Activated CD8-positive, alpha-beta memory T cell treated with anti-CD3 and anti-CD28 coated beads, Interleukin-2, amount 50 U/mL, for 1 hour (primary cell): ENCODE results near the gene PBX1.

ENCODE experiments used
- DNase-seq: peaks from one replicate; pipeline ENCODE4 v3.0.0-alpha.2; 2020; ENCODE audit errors: extremely low read depth

PBX1 gene

DNA sequence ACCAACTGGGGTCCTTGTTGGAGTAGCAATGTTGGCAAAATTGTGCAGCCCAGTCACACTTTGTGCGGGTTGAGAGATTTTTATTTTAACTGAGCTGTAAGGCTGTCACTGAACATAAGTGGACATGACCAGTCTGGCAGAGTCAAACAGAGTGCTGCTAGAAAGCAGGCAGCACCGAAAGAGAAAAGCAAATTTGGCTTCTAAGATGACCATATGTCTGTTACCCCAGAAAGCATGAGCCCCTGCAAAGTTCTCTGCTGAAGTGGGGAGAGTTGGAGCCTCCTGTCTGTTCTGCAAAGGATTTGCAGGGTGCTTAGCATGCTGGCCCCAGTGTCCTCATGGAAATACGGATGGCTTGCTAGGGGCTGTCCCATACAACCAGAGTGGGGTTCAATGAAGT is 220.4 kb downstream of the PBX1 start:
- no peak for DNase-seq

DNA sequence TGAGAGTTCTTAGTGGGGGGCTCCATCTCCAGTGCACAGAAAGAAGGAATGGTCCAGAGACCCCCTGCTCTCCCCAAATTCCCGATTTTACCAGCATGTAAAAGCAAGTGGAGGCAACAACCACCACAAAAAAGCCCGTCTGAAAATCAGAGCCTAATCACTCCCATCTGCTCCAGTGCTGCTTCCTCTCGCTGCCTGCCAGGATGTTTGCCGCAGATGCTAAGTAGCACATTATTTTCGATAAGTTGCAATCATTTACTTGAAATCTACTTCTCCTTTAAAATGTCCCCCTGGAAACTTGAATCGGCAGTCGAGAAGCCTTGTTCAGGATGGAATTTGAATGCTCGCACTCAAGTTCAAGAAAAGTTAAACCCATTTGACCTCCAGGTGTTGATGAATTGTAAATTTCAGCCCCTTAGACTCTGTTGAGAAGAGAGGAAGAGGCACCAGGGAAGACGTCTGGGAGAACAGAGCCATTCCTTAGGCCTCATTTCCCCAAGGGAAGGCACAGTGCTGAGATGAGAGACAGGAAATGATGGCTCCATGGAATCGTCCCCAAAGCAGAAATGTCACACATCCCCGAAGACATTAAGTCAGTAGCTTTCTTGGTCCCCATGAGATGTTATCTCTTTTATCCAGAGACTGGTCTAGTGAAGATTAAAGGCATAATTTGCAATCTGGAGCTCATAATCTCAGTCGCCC is 221.3 kb downstream of the PBX1 start:
- no peak for DNase-seq

DNA sequence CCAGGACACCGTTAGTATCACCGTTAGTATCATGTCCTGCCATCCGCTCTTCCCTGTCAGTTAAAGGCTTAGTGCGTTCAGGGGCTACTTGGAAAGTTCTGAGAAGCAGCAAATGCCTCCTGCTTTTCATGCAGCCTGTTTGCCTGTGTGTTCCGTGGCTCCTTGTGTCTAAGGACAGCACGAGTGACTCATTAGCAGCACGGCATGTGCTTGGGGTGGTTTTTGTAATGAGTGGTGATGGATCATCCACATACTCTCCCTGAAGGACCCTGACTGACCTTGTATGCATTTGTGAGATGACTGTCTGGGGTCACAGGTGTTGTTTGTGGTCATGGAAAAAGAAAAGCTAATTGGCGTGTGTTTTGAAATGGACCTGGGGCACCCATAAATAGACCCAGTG is 221.9 kb downstream of the PBX1 start:
- no peak for DNase-seq

DNA sequence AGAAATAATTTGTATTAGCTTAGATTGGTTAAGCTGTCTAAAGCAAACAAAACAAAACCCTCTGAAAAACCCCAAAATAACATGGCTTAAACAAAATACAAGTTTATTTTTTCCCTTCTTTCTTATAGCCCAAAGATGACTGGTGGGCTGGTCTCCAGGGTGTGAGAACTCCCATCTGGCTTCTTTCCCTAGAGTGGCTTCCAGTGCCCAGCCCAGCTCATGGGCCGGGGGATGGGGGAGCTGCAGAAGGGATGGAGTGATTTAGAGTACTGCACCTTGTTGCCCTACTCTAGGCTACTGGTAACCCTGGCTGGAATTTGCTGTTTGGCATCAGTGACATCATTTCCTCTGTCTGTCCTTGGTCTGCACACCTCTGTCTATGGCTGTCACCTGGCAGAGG is 223.0 kb downstream of the PBX1 start:
- DNase-seq: no peak

DNA sequence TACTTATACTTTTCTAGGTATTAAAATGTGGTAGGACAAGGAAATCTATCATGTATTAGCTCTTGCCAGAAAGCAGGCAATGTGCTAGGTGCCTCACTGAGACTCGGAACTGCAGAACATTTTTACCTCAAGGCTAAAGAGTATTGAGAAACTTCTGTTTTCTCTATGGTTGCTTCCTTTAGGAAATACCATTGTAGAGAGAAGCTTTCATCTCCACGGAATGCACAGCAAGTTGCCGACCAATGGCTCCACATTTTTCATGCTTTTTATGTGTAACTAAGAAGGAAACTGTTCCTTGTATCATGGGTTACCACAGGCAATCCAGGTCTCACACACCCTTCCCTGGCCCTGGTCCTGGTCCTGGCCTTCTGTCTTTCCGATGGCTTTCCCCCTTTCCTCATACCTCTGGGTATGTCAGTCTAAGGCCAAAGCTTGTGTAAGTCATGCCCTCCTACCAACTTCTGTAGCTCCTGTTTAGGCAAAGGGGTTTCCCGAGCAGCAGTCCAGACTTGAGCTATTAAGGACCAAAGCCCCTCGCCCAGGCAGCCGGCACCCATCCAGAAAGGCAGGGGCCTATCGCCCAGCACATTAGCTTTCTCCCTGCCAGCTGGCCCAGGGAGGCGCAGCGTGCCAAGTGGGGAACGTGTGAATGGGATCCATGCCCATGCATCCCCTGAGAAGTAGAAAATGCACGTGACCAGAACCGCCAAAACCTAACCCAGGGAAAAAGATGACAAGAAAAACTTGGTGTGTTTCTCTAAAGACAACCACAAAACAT is 225.0 kb downstream of the PBX1 start:
- DNase-seq: no peak

DNA sequence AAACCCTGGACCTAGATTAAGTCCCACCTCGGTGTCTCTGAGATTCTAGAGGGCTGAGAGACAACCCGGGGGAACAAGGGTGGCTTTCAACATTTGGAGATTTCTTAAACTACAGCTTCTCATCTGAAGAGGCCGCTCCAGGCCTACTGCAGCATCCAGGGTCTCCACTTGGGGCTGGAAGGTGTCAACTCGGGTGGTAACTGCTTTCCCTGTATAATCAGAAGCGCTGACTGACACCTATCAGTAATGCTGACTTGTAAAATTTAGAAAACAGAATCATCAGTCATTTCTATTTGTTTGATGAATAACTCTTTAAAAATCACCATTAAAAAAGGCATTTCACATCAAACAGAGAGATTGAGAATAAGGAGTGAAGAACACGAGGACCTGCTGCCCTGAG is 226.0 kb downstream of the PBX1 start:
- DNase-seq: no peak

DNA sequence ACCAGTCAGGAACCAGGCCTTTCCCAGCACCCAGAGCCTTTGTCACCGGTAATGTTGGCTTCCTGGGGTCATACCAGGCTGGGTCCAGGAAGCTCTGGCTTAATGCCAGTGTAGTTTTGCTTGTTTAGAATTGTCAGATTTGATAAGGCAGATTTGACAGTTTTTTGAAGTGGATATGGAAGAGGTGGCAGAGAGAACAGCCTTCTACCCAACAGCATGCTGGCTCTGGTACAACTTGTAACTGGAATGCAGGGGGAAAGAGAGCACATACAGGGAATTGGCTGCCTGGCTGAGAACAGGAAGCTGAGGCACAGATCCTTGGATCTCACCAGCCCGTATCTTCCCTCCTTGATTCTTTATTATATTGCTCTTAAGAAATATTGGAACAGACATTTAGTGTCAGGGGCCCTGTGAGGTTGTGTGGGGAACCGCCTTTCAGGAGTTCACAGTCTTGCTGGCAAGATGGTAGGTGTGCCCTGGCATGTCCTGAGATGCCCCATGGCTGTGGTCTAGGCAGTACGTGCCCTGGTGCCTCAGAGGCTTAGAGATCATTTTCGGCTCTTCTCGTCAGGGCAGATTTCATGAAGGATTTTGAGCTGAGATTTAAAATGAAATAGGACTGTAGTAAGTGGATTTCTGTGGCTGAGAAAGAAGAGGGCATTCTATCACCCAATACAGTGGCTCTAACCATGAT is 227.0 kb downstream of the PBX1 start:
- DNase-seq: no peak

DNA sequence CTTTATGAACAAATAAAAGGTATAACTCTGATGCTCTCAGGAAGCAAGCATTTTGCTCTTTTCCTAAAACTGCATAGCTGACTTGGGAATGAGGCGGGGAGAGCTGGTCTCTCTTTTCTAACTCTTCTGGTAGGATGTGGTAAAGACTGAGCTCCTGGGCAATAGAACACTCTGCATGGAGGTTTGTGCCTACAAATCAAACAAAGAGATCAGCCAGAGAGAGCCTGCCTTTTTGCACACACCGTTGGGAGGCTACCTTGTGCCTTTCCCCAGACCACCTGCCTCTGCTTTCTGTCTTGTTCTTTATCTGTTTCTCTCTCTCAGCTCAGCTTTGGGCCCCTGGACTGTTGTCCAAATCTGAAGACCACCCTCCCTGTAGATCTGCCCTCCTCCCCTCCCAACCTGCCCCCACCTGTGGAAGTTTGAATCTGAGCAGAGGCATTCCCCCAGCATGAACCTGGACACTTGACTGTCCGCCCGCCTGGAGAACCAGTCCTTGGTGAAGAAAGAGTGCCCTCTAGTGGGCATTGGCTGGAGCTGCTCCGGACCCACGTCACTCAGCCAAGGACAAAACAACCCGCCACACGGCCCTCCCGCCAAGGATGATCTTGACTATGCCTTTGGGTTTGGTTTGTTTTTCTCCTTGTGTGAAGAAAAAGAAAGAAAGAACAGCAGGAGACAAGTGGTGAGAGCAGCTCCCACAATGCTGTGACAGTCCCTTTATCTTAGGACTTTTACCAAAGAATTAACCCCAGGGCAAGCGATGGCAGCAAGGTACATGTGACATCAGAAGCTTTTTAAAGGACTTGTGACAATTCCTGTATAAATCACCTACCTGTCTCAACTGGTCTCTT is 228.2 kb downstream of the PBX1 start:
- no peak for DNase-seq

DNA sequence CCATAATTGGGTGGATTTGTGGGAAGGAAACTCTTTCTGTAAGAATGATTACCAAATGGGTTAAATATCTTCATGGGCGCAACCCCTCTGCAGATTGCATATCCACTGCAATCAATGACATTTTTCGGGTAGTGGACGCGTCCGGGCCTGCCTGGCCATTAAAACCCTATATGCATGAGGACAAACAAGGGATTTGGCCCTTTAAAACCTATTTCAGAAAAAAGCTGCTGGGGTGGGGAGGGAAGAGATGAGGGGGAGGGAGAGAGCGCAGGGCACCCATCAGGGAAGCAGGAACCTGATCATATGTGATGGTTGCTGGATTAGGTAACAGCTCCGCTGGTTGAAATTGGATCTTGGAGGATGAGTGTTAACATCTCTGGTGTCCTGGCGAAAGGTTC is 228.8 kb downstream of the PBX1 start:
- no peak for DNase-seq

DNA sequence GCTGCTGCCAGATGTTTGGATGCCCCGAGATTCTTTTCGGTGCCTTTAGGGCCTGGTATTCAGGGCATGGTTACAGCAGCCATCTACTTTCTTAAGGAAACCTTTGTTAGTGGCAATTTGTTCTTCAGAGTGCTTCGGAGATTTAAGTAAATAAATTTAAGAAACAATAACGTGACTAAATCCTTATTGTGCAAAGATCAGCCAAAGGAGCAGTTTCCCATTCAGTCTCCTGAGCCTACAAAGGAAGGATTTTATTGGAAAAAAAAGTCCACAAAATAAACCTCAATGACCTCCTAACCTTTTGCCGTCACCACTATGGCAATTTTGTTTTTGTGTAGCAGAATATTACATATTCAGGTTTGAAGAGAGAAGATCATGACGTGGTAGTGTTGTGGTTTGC is 231.1 kb downstream of the PBX1 start:
- no peak for DNase-seq

DNA sequence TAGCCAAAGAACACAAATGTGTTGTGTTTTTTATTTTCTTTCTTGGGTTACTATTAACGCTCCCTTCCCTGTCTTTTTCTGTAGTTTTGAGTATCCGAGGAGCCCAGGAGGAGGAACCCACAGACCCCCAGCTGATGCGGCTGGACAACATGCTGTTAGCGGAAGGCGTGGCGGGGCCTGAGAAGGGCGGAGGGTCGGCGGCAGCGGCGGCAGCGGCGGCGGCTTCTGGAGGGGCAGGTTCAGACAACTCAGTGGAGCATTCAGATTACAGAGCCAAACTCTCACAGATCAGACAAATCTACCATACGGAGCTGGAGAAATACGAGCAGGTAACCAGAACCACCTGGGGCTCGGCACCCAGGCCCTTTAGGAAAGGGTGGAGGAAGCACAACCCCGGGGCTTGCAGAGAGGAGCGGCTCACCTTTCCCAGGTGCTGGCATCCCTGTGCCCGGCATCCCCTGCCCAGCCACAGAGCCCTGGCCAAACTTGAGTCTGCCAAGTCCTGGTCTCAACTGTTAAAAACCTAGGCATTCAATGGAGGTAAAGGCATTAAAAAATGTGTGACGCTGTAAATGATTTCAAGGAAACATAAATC is 233.5 kb downstream of the PBX1 start:
- no peak for DNase-seq

DNA sequence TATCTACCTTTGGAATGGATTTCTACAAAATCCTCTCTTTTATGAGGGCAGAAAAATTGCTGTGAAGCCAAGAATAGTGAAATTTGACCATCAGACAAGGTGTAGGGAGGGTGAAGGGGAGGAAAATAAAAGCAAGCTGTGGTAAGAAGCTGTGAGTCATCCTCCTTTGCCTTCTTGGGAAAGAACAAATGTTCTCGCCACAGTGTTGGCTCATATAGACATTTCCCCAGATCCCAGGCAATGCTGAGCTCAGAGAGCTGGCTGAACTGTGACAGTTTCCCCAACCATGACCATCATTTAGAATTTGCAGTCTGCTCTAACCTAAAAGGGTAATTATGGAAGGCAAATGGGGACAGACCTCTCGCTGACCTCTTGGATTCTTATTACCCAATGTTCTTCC is 235.4 kb downstream of the PBX1 start:
- DNase-seq: no peak

DNA sequence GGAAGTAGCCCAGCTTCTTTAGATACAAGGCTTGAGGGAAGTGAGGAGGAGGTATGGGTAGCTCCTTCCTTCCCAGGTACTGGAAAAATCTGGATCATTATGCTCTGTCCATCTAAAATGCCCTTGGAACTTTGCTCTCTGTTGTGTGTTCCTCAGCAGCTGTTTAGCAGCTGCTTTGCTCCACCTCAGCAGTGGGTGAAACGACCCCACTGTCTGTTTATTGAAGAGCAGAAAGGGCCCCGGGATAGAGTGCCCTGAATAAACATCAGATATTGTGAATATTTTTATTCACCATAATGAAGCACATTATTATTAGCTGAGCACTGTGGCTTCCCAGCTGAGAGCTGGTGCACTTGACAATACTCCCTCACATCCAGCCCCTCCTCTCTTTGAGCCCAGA is 237.9 kb downstream of the PBX1 start:
- DNase-seq: no peak

DNA sequence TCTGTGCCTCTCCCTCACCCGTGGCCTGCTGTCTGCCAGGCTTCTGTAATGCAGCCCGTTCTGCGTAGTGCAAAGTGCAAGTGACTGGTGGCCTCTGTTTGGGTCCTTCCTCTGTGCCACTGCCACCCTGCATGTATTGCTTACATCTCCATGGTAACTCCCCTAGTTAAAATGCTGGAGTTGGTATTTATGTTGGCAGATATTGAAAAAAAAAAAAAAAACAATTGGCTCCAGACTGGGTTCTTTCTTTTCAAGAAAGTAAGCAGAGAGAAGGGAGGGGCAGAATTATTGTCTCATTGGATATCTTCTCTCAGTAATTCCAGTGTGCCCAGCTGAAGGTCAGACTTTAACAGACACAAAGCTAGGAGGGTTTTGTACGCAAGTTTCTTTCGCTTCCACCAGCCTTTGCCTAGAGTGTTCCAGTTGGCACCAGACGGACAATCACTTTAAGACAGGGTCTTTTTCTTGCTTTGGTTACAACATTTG is 242.3 kb downstream of the PBX1 start:
- no peak for DNase-seq

DNA sequence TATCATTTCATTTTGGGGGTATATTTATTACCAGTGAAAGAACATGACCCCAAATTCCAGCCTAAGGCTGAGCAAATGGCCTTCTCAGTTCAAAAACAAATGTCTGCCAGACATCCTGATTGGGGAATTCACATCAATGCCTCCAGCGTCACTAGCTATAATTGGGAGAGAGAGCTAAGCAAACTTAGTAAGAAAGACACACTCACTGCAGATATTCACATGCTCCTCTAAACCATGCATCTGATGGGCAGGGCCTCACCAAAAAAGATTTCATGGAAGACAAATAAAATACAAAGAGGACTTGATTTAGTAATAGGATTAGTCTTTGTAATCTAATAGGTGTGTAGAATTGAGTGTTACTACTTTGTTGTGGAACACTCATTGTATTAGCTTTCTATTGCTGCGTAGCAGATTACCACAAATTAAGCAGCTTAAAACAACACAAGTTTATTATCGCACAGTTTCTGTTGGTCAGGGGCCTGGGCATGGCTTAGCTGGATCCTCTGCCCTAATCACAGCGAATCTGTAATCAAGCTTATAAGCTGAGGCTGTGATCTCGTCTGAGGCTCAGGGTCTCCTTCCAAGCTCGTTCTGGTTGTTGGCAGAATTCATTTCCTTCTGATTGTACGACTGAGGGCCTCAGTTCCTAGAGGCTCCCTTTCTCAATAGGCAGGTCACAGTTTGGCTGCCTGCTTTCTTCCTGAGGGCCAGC is 243.0 kb downstream of the PBX1 start:
- DNase-seq: no peak

DNA sequence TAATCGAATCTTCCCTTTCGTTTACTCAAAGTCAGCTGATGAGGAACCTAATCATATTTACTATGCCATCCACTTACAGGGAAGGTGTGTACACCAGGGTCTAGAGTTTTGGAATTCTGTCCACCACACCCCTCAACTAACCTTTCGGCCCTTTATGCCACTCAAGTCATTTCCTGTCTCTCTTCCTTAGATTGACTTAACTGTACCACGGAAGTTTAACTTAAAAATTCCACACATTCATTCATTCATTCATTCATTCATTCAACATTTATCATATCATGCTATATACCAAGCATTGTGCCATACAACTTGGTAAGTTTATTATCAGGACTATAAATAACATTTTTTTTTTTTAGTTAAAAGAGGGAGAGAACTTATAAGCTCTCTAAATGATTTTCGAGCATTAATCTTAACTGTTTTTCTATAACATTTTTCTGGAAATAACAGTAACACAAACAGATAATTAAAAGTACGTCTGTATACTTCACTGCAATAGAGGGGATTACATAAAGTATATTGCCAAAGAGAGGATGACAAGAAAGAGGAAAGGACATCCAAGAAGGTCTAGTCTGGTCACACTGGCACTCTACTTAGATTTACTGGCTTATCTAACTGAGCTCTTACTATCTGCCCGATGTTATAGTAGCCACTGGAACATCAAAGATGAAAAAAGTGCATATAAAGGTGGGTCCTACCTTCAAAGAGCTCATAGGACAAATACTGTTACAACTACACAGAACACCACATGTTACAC is 243.7 kb downstream of the PBX1 start:
- no peak for DNase-seq

DNA sequence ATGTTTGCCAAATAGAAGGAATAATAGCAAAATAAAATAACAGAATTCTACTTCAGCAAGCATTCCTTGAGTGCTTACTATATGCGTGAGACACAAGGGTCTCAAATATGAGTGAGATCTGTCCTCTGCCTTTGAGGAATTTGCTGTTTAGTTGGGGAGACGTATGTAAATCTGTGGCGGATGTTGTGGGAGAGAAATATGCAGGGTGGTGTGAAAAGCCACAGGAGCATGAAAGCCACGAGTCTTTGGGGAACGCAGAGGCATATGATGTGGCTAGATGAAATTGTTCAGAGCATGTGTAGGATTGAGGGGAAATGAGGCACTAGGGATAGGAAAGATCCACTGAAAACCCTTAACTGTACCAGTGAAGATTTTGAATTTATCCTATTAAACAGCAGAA is 244.4 kb downstream of the PBX1 start:
- no peak for DNase-seq

DNA sequence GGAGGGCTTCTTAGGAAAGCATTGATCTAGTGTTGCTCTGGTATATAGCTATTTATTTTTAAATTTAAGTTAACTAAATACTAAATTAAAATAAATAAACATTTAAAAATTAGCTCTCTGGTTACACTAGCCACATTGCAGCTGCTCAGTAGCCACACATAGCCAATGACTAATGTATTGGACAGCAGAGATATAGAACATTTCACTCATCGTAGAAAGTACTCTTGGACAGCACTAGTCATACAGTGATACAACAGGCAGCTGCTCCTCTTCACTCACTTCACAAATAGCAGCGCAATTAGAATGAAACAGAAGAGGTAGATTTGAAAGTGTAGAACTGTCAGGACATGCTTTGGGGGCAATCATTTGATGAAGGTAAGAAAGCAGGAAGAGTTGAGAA is 245.4 kb downstream of the PBX1 start:
- DNase-seq: no peak

DNA sequence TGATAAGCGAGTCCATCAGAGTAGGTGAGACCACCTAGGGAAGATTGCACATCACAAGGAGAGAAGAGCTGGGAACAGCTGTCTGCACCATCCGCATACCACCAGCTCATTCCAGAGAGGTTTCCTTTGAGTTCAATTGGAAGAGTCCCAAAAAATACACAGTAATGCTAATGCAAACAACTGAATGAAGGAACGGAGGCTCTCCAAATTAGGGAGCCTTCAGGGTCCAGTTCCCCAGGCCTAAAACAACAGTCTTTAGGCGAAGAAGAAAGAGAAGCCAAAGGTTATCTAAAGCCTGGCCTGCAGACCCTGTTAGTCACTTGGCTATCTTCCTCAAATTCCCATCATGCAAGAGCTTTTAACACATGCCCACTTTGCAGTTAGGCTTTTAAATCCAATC is 246.4 kb downstream of the PBX1 start:
- no peak for DNase-seq

DNA sequence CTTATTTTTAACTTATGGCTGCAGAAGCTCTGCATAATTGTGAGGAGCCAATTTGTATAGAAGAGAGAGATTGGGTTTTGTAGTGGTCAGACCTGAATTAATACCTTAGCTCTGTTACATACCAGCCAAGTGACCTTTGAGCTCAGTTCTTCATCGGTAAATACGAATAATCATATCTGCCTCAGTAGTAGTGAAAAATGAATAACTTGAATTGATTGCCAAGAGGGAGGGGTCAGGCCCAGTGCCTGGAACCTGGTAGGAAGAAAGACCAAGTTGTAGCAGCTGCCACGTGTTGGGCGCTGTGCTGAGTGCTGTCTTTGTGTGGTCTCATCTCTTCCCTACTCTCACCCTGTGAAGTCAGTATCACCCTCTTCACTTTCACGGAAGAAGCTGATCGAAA is 247.5 kb downstream of the PBX1 start:
- no peak for DNase-seq
